HepG2 (cell line): ENCODE measurements around the gene ROBO3. TPM values are rescaled to one million over a fixed set of nuclear protein-coding genes. Genes with fewer than 3 reads are reported as not detected.

Experiments used
- ATAC-seq: fragments of 200-7000 bp; cut with Tn5 transposase; 3 replicates; pipeline ENCODE4 v1.9.1; 2020; ENCODE audit warnings: mild to moderate bottlenecking, moderate library complexity
- BruUV-seq: library from RNA; stranded (reverse); fragments of 400-500 nt; replicated peaks from 2 replicates; lab custom pipeline; 2021; lab: Mats Ljungman, UMichigan
- CTCF ChIA-PET: fragments of 300-600 bp; formaldehyde crosslinking; extraction: SDS; loops from one replicate; lab custom pipeline; 2021; ENCODE audit warnings: low total read pairs, inconsistent platforms, low intra/inter-chr PET ratio; lab: Yijun Ruan, JAX
- POLR2A ChIA-PET: fragments of 350-600 bp; sonication (Branson Sonifier 250); formaldehyde crosslinking; loops from one replicate; lab custom pipeline; 2020; ENCODE audit warnings: antibody characterized with exemption, inconsistent platforms; lab: Yijun Ruan, JAX
- DNase-seq: peaks from one replicate; pipeline ENCODE4 v3.0.0-alpha.2; 2015; ENCODE audit warnings: low spot score
- FAIRE-seq: peaks from 3 replicates; lab custom pipeline; 2011; peaks lifted over from hg19 to GRCh38; lab: Jason Lieb, UNC
- H2AFZ ChIP-seq: one replicate; pipeline ENCODE4 v1.6.1; 2011; ENCODE audit warnings: low read length, inconsistent platforms
- H3K27ac ChIP-seq: fragments of 300-600 bp; 3 replicates; pipeline ENCODE4 v1.8.0; 2011; ENCODE audit warnings: mixed run types, mild to moderate bottlenecking, mixed read lengths, low read length, inconsistent platforms; ENCODE audit not compliant: insufficient read depth; ENCODE audit errors: extremely low read length
- H3K27me3 ChIP-seq, 2 experiments: fragments of 200-600 bp in 1 of 2; 2 replicates in 1 of 2; 3 replicates in 1 of 2; pipeline versions ENCODE4 v1.6.0 to v1.8.0; 2011; ENCODE audit warnings: low read length in 2 of 2, mild to moderate bottlenecking in 2 of 2, moderate library complexity in 2 of 2, inconsistent platforms in 1 of 2; ENCODE audit not compliant: insufficient read depth in 2 of 2, control insufficient read depth in 1 of 2
- H3K36me3 ChIP-seq, 2 experiments: fragments of 200-600 bp in 1 of 2; replicated peaks in 1 of 2; 2 replicates in 1 of 2; 3 replicates in 1 of 2; pipeline versions ENCODE4 v1.5.1 to v1.8.0; 2011; ENCODE audit warnings: low read length in 2 of 2, inconsistent platforms in 1 of 2; ENCODE audit not compliant: insufficient read depth in 2 of 2, control insufficient read depth in 1 of 2
- H3K4me1 ChIP-seq: 2 replicates; pipeline ENCODE4 v1.5.1; 2012; ENCODE audit warnings: low read length, inconsistent platforms; ENCODE audit not compliant: insufficient read depth
- H3K4me2 ChIP-seq: 2 replicates; pipeline ENCODE4 v1.6.0; 2011; ENCODE audit warnings: low read depth, low read length, inconsistent platforms
- H3K4me3 ChIP-seq, 3 experiments: fragments of 200-600 bp in 1 of 3; sonication (generic), shearing (Covaris generic) in 1 of 3; replicated peaks in 1 of 3; 2 replicates each; pipeline ENCODE4 v1.5.1; 2011 to 2016; ENCODE audit warnings: low read length in 3 of 3, inconsistent platforms in 2 of 3, low read depth in 2 of 3, mild to moderate bottlenecking in 2 of 3, control low read depth in 1 of 3, mixed read lengths in 1 of 3; ENCODE audit not compliant: insufficient read depth in 1 of 3
- H3K79me2 ChIP-seq: one replicate; pipeline ENCODE4 v1.6.1; 2011; ENCODE audit warnings: low read length, inconsistent platforms; ENCODE audit not compliant: insufficient read depth
- H3K9ac ChIP-seq: 2 replicates; pipeline ENCODE4 v1.6.0; 2011; ENCODE audit warnings: mild to moderate bottlenecking, low read depth, low read length, inconsistent platforms; ENCODE audit not compliant: insufficient read depth
- H3K9me3 ChIP-seq: 2 replicates; pipeline ENCODE4 v1.5.1; 2012; ENCODE audit warnings: mild to moderate bottlenecking, low read length
- H4K20me1 ChIP-seq: 2 replicates; pipeline ENCODE4 v1.6.0; 2011; ENCODE audit warnings: inconsistent platforms, mild to moderate bottlenecking, low read length, moderate library complexity; ENCODE audit not compliant: insufficient read depth
- ERF ChIP-seq: IDR thresholded peaks from 2 replicates; pipeline ENCODE4 v1.6.1; 2018; ENCODE audit warnings: missing biosample characterization, missing genetic modification reagents
- GABPB1 ChIP-seq: IDR thresholded peaks from 2 replicates; pipeline ENCODE4 v1.6.1; 2016; ENCODE audit warnings: mild to moderate bottlenecking, missing genetic modification reagents, moderate library complexity, missing compliant biosample characterization
- GPN1 ChIP-seq: sonication (generic); formaldehyde crosslinking; IDR thresholded peaks from 2 replicates; pipeline ENCODE4 v1.5.1; 2020; ENCODE audit warnings: missing genetic modification reagents, borderline replicate concordance
- KMT2B ChIP-seq: IDR thresholded peaks from 2 replicates; pipeline ENCODE4 v1.6.1; 2016; ENCODE audit warnings: missing genetic modification reagents, missing compliant biosample characterization
- LRRFIP1 ChIP-seq: sonication (generic); formaldehyde crosslinking; conservative IDR thresholded peaks from 2 replicates; pipeline ENCODE4 v1.4.0; 2020; ENCODE audit warnings: missing genetic modification reagents
- MBNL3 ChIP-seq: fragments of 250-450 bp; sonication (Bioruptor Pico); conservative IDR thresholded peaks from 2 replicates; pipeline ENCODE4 v1.8.0; 2022; ENCODE audit warnings: mild to moderate bottlenecking, inconsistent platforms
- MYNN ChIP-seq: sonication (generic); formaldehyde crosslinking; IDR thresholded peaks from 2 replicates; pipeline ENCODE4 v1.4.0; 2020; ENCODE audit warnings: mild to moderate bottlenecking, low read depth, missing genetic modification reagents
- NFKBIZ ChIP-seq: IDR thresholded peaks from 2 replicates; pipeline ENCODE4 v1.6.1; 2018; ENCODE audit warnings: missing genetic modification reagents, missing compliant biosample characterization
- PTBP1 ChIP-seq: fragments of 200-400 bp; formaldehyde crosslinking; IDR thresholded peaks from 2 replicates; pipeline ENCODE4 v1.6.1; 2018; ENCODE audit warnings: low read length, low read depth; ENCODE audit not compliant: poor library complexity, severe bottlenecking
- RAD51 ChIP-seq: fragments of 450-650 bp; IDR thresholded peaks from 2 replicates; pipeline ENCODE4 v1.6.1; 2016; ENCODE audit warnings: borderline replicate concordance
- SRSF1 ChIP-seq: fragments of 200-400 bp; formaldehyde crosslinking; optimal IDR thresholded peaks from 2 replicates; pipeline ENCODE3; 2017; ENCODE audit warnings: mild to moderate bottlenecking, low read depth, low read length, moderate library complexity
- TAF15 ChIP-seq: fragments of 200-400 bp; formaldehyde crosslinking; IDR thresholded peaks from one replicate; pipeline ENCODE4 v1.6.1; 2018; ENCODE audit warnings: mild to moderate bottlenecking, low read depth, low read length; ENCODE audit not compliant: poor library complexity, severe bottlenecking
- ZFP62 ChIP-seq: sonication (generic); formaldehyde crosslinking; IDR thresholded peaks from 2 replicates; pipeline ENCODE4 v1.4.0; 2020; ENCODE audit warnings: missing genetic modification reagents
- ZNF34 ChIP-seq: sonication (generic); formaldehyde crosslinking; IDR thresholded peaks from 2 replicates; pipeline ENCODE4 v1.4.0; 2020; ENCODE audit warnings: mild to moderate bottlenecking, missing genetic modification reagents, borderline replicate concordance
- ZNF451 ChIP-seq: sonication (generic); formaldehyde crosslinking; IDR thresholded peaks from 2 replicates; pipeline ENCODE4 v1.5.0; 2020; ENCODE audit warnings: mild to moderate bottlenecking, missing genetic modification reagents
- ZNF576 ChIP-seq: sonication (generic); formaldehyde crosslinking; IDR thresholded peaks from 2 replicates; pipeline ENCODE4 v1.4.0; 2020; ENCODE audit warnings: mild to moderate bottlenecking, missing genetic modification reagents
- ZNF589 ChIP-seq: sonication (generic); formaldehyde crosslinking; conservative IDR thresholded peaks from 2 replicates; pipeline ENCODE4 v1.8.0; 2022; ENCODE audit warnings: mild to moderate bottlenecking, moderate library complexity, missing genetic modification reagents
- ZNF747 ChIP-seq: sonication (generic); formaldehyde crosslinking; IDR thresholded peaks from 2 replicates; pipeline ENCODE4 v1.8.1; 2023; ENCODE audit warnings: missing genetic modification reagents, mild to moderate bottlenecking, borderline replicate concordance
- whole genome bisulfite sequencing: methylation state at CpG from one replicate; pipeline ENCODE4 v1.1.6; 2017; ENCODE audit warnings: low lambda C conversion rate; 5-methylcytosine and 5-hydroxymethylcytosine counted together
- in situ Hi-C: cut with HindIII; loops from 2 replicates; pipeline ENCODE4 v1.10.0; 2017; ENCODE audit warnings: low pct_unique_long_range_greater_than_20kb; ENCODE audit not compliant: extremely low pct_ligation_motif_present
- intact Hi-C: fragments of 100-400 bp; cut with micrococcal nuclease; formaldehyde crosslinking; loops from one replicate; pipeline ENCODE4 v1.10.0; 2022; ENCODE audit not compliant: unreplicated experiment
- polyA plus RNA-seq, 8 experiments: library from polyadenylated mRNA; depleted of rRNA in 3 of 8; stranded (reverse) in 7 of 8; unstranded in 1 of 8; fragments of >200 nt; fragmentation: Illumina TruSeq in 4 of 8; extraction: Trizol in 4 of 8; gene quantifications; 2 replicates each; pipeline versions ENCODE4 v1.2.1 to v1.2.3, GENCODE V29; 2011 to 2016; ENCODE audit warnings: low read depth in 4 of 8, missing spikeins in 1 of 8, mixed read lengths in 1 of 8; ENCODE audit not compliant: insufficient read depth in 1 of 8
- total RNA-seq, 5 experiments: library from RNA; depleted of rRNA; stranded (reverse); fragments of >200 nt; fragmentation: Illumina TruSeq; extraction: Trizol; gene quantifications; 2 replicates each; pipeline ENCODE4 v1.2.3, GENCODE V29; 2016; ENCODE audit warnings: low read depth in 1 of 5
- TF ChIP-seq, protein P1 (sequence below): sonication (generic); formaldehyde crosslinking; IDR thresholded peaks from 2 replicates; pipeline ENCODE4 v1.4.0; 2020; ENCODE audit warnings: low read depth, mild to moderate bottlenecking, missing genetic modification reagents
- TF ChIP-seq, protein P2 (sequence below): sonication (generic); formaldehyde crosslinking; IDR thresholded peaks from 2 replicates; pipeline ENCODE4 v1.4.0; 2020; ENCODE audit warnings: missing genetic modification reagents

ROBO3 gene
- total and polyA plus RNA-seq, 2 of the 13 experiments (the other 11 are each of a cell fraction or from before 2014, with no cell fraction given) = 0.07 to 2.4 TPM

GRCh38 chr11:124869856-124870387, 4.7 kb downstream of the ROBO3 start (continued):
- TF ChIP-seq ZNF576 (CRISPR knock-in tag) (no peak), KMT2B (no peak), ZNF589 (no peak)

- no peak for DNase-seq
- in situ Hi-C loops = no loop called here
- Histone ChIP-seq H3K27me3 (peaks cover 14 to 76% of the 10 kb centered on the region in 2 experiments; a peak in 4 of 5 replicates), H3K4me2 (no peak overlapping the region), H3K27ac (no peak overlapping the region), H3K36me3 (no peaks in the 10 kb centered on the region), H3K4me1 (peaks cover 28% of the 10 kb centered on the region), H3K9me3 (no peaks in the 10 kb centered on the region), H3K4me3 (no peak overlapping the region), H2AFZ (no peak overlapping the region), H4K20me1 (no peaks in the 10 kb centered on the region), H3K79me2 (no peaks in the 10 kb centered on the region), H3K9ac (no peak overlapping the region)
- intact Hi-C loops = no loop called here
- 36% methylated on average over 7 of the region's 7 CpGs for WGBS
- ChIA-PET CTCF (no interaction called here), POLR2A (no interaction called here)
- BruUV-seq = no TSS peak
- FAIRE-seq = no peak
- no peak for ATAC-seq
- TF ChIP-seq ZNF747 (CRISPR knock-in tag) (no peak), PTBP1 (no peak), ERF (CRISPR knock-in tag) (no peak), GABPB1 (CRISPR knock-in tag) (no peak), TAF15 (no peak), MYNN (no peak), ZFP62 (no peak), RAD51 (no peak), NFKBIZ (CRISPR knock-in tag) (no peak), SRSF1 (no peak), LRRFIP1 (CRISPR knock-in tag) (no peak), ZNF451 (CRISPR knock-in tag) (no peak), ZNF34 (no peak), MBNL3 (no peak), GPN1 (no peak)
- TF ChIP-seq, protein P1, sequence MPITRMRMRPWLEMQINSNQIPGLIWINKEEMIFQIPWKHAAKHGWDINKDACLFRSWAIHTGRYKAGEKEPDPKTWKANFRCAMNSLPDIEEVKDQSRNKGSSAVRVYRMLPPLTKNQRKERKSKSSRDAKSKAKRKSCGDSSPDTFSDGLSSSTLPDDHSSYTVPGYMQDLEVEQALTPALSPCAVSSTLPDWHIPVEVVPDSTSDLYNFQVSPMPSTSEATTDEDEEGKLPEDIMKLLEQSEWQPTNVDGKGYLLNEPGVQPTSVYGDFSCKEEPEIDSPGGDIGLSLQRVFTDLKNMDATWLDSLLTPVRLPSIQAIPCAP (CRISPR knock-in tag) = no peak
- TF ChIP-seq, protein P2, sequence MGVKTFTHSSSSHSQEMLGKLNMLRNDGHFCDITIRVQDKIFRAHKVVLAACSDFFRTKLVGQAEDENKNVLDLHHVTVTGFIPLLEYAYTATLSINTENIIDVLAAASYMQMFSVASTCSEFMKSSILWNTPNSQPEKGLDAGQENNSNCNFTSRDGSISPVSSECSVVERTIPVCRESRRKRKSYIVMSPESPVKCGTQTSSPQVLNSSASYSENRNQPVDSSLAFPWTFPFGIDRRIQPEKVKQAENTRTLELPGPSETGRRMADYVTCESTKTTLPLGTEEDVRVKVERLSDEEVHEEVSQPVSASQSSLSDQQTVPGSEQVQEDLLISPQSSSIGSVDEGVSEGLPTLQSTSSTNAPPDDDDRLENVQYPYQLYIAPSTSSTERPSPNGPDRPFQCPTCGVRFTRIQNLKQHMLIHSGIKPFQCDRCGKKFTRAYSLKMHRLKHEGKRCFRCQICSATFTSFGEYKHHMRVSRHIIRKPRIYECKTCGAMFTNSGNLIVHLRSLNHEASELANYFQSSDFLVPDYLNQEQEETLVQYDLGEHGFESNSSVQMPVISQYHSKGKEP (CRISPR knock-in tag) = no peak
These were observed 5.2 kb downstream of the ROBO3 start for GRCh38 chr11:124870430-124870829.
